WTC11 (cell line): ENCODE results near the gene WNT2. TPM values are rescaled to one million over a fixed set of nuclear protein-coding genes. Genes with fewer than 3 reads are reported as not detected.

Experiments
- ATAC-seq: fragments of 200-7000 bp; cut with Tn5 transposase; 2 replicates; pipeline ENCODE4 v1.10.0; 2021; ENCODE audit warnings: mild to moderate bottlenecking, moderate library complexity
- CTCF ChIA-PET: fragments of 300-600 bp; sonication (Branson Sonifier 250); formaldehyde crosslinking; loops from one replicate; lab custom pipeline; 2021; ENCODE audit warnings: antibody characterized with exemption; lab: Charles Lee
- POLR2A ChIA-PET: fragments of 350-600 bp; sonication (Branson Sonifier 250); formaldehyde crosslinking; loops from one replicate; lab custom pipeline; 2021; ENCODE audit warnings: antibody characterized with exemption; lab: Charles Lee
- DNase-seq: peaks from one replicate; pipeline ENCODE4 v3.0.0; 2021; ENCODE audit warnings: low spot score
- H3K27ac Mint-ChIP-seq: 2 replicates; pipeline ENCODE4 v1.8.0; 2021; ENCODE audit warnings: mixed read lengths
- H3K27me3 Mint-ChIP-seq: 2 replicates; pipeline ENCODE4 v1.8.0; 2021; ENCODE audit warnings: low read depth, mild to moderate bottlenecking, moderate library complexity, mixed read lengths
- H3K36me3 Mint-ChIP-seq: 2 replicates; pipeline ENCODE4 v1.8.0; 2021; ENCODE audit warnings: mixed read lengths
- H3K4me1 Mint-ChIP-seq: 2 replicates; pipeline ENCODE4 v1.8.0; 2022; ENCODE audit warnings: mixed read lengths
- H3K4me3 Mint-ChIP-seq: 2 replicates; pipeline ENCODE4 v1.8.0; 2021; ENCODE audit warnings: mild to moderate bottlenecking, moderate library complexity, mixed read lengths
- H3K9me3 Mint-ChIP-seq: 2 replicates; pipeline ENCODE4 v1.8.0; 2021; ENCODE audit warnings: mixed read lengths
- ARID4B ChIP-seq: sonication (generic); formaldehyde crosslinking; IDR thresholded peaks from 2 replicates; pipeline ENCODE4 v1.8.0; 2023; ENCODE audit warnings: missing genetic modification reagents, mild to moderate bottlenecking, borderline replicate concordance
- ATF2 ChIP-seq: sonication (generic); formaldehyde crosslinking; IDR thresholded peaks from 2 replicates; pipeline ENCODE4 v1.8.1; 2022; ENCODE audit warnings: low read depth, missing genetic modification reagents, borderline replicate concordance
- ATF3 ChIP-seq: sonication (generic); formaldehyde crosslinking; conservative IDR thresholded peaks from 2 replicates; pipeline ENCODE4 v1.8.1; 2022; ENCODE audit warnings: mild to moderate bottlenecking, missing genetic modification reagents
- ELF4 ChIP-seq: sonication (generic); formaldehyde crosslinking; IDR thresholded peaks from 2 replicates; pipeline ENCODE4 v1.8.1; 2022; ENCODE audit warnings: low read depth, mild to moderate bottlenecking, moderate library complexity, missing genetic modification reagents
- ESRRA ChIP-seq: sonication (generic); formaldehyde crosslinking; IDR thresholded peaks from 2 replicates; pipeline ENCODE4 v1.8.1; 2022; ENCODE audit warnings: mild to moderate bottlenecking, missing genetic modification reagents, borderline replicate concordance
- FOXK1 ChIP-seq: sonication (generic); formaldehyde crosslinking; IDR thresholded peaks from 2 replicates; pipeline ENCODE4 v1.8.0; 2022; ENCODE audit warnings: mild to moderate bottlenecking, moderate library complexity, missing genetic modification reagents
- FOXP4 ChIP-seq: sonication (generic); formaldehyde crosslinking; IDR thresholded peaks from 2 replicates; pipeline ENCODE4 v1.8.0; 2022; ENCODE audit warnings: mild to moderate bottlenecking, missing genetic modification reagents
- GRHL2 ChIP-seq: fragments of 250-450 bp; sonication (Bioruptor Pico); IDR thresholded peaks from 2 replicates; pipeline ENCODE4 v1.8.0; 2022; ENCODE audit warnings: mild to moderate bottlenecking, moderate library complexity; ENCODE audit not compliant: insufficient replicate concordance, severe bottlenecking
- GTF2I ChIP-seq: fragments of 250-450 bp; sonication (Bioruptor Pico); conservative IDR thresholded peaks from 2 replicates; pipeline ENCODE4 v1.4.0; 2021; ENCODE audit warnings: mild to moderate bottlenecking
- KAT7 ChIP-seq: sonication (generic); formaldehyde crosslinking; IDR thresholded peaks from 2 replicates; pipeline ENCODE4 v1.8.1; 2023; ENCODE audit warnings: missing genetic modification reagents, mild to moderate bottlenecking, borderline replicate concordance
- MAX ChIP-seq: sonication (generic); formaldehyde crosslinking; IDR thresholded peaks from 2 replicates; pipeline ENCODE4 v1.8.0; 2022; ENCODE audit warnings: mild to moderate bottlenecking, missing genetic modification reagents
- NR3C1 ChIP-seq: sonication (generic); formaldehyde crosslinking; conservative IDR thresholded peaks from 2 replicates; pipeline ENCODE4 v1.8.1; 2023; ENCODE audit warnings: low read depth, mild to moderate bottlenecking, missing genetic modification reagents
- RELA ChIP-seq: sonication (generic); formaldehyde crosslinking; IDR thresholded peaks from 2 replicates; pipeline ENCODE4 v1.8.1; 2022; ENCODE audit warnings: missing genetic modification reagents, mild to moderate bottlenecking, borderline replicate concordance
- SOX15 ChIP-seq: fragments of 250-450 bp; sonication (Bioruptor Pico); IDR thresholded peaks from 2 replicates; pipeline ENCODE4 v1.9.0; 2021; ENCODE audit warnings: mild to moderate bottlenecking
- TEAD1 ChIP-seq: sonication (generic); formaldehyde crosslinking; IDR thresholded peaks from 2 replicates; pipeline ENCODE4 v1.8.0; 2022; ENCODE audit warnings: mild to moderate bottlenecking, missing genetic modification reagents
- ZNF317 ChIP-seq: sonication (generic); formaldehyde crosslinking; IDR thresholded peaks from 2 replicates; pipeline ENCODE4 v1.8.1; 2023; ENCODE audit warnings: low read depth, mild to moderate bottlenecking, moderate library complexity, missing genetic modification reagents, borderline replicate concordance
- ZNF532 ChIP-seq: fragments of 250-450 bp; sonication (Bioruptor Pico); IDR thresholded peaks from 2 replicates; pipeline ENCODE4 v1.9.0; 2021; ENCODE audit warnings: mild to moderate bottlenecking, borderline replicate concordance
- ZNF671 ChIP-seq: fragments of 250-450 bp; sonication (Bioruptor Pico); IDR thresholded peaks from 2 replicates; pipeline ENCODE4 v1.8.0; 2021; ENCODE audit warnings: mild to moderate bottlenecking
- total RNA-seq: library from RNA; stranded (reverse); gene quantifications from 3 replicates; pipeline ENCODE4 v1.2.3, GENCODE V29; 2021

WNT2 gene
- total RNA-seq, 1 experiment from 2014 or later: not detected

GRCh38 chr7:117231047-117231359, 91.9 kb downstream of the WNT2 start:
- TF ChIP-seq KAT7 (CRISPR knock-in tag) (no peak), ATF3 (CRISPR knock-in tag) (no peak), ESRRA (no peak), FOXP4 (no peak), ELF4 (CRISPR knock-in tag) (no peak), ZNF532 (CRISPR knock-in tag) (no peak), ATF2 (CRISPR knock-in tag) (no peak), ARID4B (no peak), ZNF317 (no peak), RELA (CRISPR knock-in tag) (no peak)
- ChIA-PET CTCF (interaction anchor here (1.2 kb wide), 1 partner anchor 18 kb away, joined by 5 read pairs; no protein-coding TSS in a partner anchor), POLR2A (no interaction called here)
- H3K27ac Mint-ChIP-seq: no peak overlapping the region
- DNase-seq (no peak), ATAC-seq (no peak)
- peaks cover 2% of the 10 kb centered on the region; the same call in 1 of the 2 replicates for H3K27me3 Mint-ChIP-seq
- H3K9me3 Mint-ChIP-seq: peaks cover 7% of the 10 kb centered on the region; the same call in 1 of the 2 replicates
- H3K4me3 Mint-ChIP-seq: no peak overlapping the region
- H3K4me1 Mint-ChIP-seq: peaks cover 5% of the 10 kb centered on the region
- no peaks in the 10 kb centered on the region for H3K36me3 Mint-ChIP-seq

GRCh38 chr7:117230276-117231046, 92.4 kb downstream of the WNT2 start:
- DNase-seq (no peak), ATAC-seq (no peak)
- H3K4me1 Mint-ChIP-seq: peaks cover 8% of the 10 kb centered on the region
- CTCF ChIA-PET: interaction anchor here (0.6 to 1.2 kb wide), 2 partner anchors 18 to 104 kb away, joined by 3 to 5 read pairs; no protein-coding TSS in a partner anchor
- no peak overlapping the region for H3K4me3 Mint-ChIP-seq
- peaks cover 1% of the 10 kb centered on the region; the same call in 1 of the 2 replicates for H3K27me3 Mint-ChIP-seq
- POLR2A ChIA-PET: no interaction called here
- no peak overlapping the region for H3K27ac Mint-ChIP-seq
- no peaks in the 10 kb centered on the region for H3K36me3 Mint-ChIP-seq
- peaks cover 2% of the 10 kb centered on the region; the same call in 1 of the 2 replicates for H3K9me3 Mint-ChIP-seq
- no peak for TF ChIP-seq GRHL2
- TF ChIP-seq GTF2I (CRISPR knock-in tag): no peak
- no peak for TF ChIP-seq FOXP4
- TF ChIP-seq SOX15 (CRISPR knock-in tag): no peak
- no peak for TF ChIP-seq MAX (CRISPR knock-in tag)
- TF ChIP-seq ZNF671 (CRISPR knock-in tag): no peak
- TF ChIP-seq TEAD1 (CRISPR knock-in tag): no peak
- TF ChIP-seq FOXK1: no peak
- TF ChIP-seq NR3C1 (CRISPR knock-in tag): no peak
